Osteoblast (primary cell): ENCODE data around the gene AATK. TPM values are rescaled to one million over a fixed set of nuclear protein-coding genes. Genes with fewer than 3 reads are reported as not detected.
"Not testable (repeated sequence)": the region's sequence is repeated elsewhere in the genome, so short reads cannot be mapped to it uniquely, and the experiment has no call there.

Source experiments
- DNase-seq: peaks from one replicate; pipeline ENCODE4 v3.0.0; 2011; ENCODE audit warnings: low spot score, mixed read lengths; ENCODE audit not compliant: insufficient read length; ENCODE audit errors: missing footprints
- H2AFZ ChIP-seq: 2 replicates; pipeline ENCODE4 v1.6.0; 2011; ENCODE audit warnings: mild to moderate bottlenecking, low read length
- H3K27ac ChIP-seq: 2 replicates; pipeline ENCODE4 v1.5.1; 2011; ENCODE audit warnings: mild to moderate bottlenecking, low read depth, low read length, moderate library complexity
- H3K27me3 ChIP-seq: 2 replicates; pipeline ENCODE4 v1.6.0; 2012; ENCODE audit warnings: mild to moderate bottlenecking, control low read depth, inconsistent platforms, low read length, moderate library complexity; ENCODE audit not compliant: insufficient read depth
- H3K36me3 ChIP-seq: 2 replicates; pipeline ENCODE4 v1.5.1; 2011; ENCODE audit warnings: mild to moderate bottlenecking, low read length, control low read depth, moderate library complexity; ENCODE audit not compliant: insufficient read depth
- H3K4me1 ChIP-seq: 2 replicates; pipeline ENCODE4 v1.5.1; 2011; ENCODE audit warnings: mild to moderate bottlenecking, low read length, control low read depth, moderate library complexity; ENCODE audit not compliant: insufficient read depth
- H3K4me2 ChIP-seq: 2 replicates; pipeline ENCODE4 v1.6.0; 2011; ENCODE audit warnings: mild to moderate bottlenecking, low read length; ENCODE audit not compliant: insufficient read depth
- H3K4me3 ChIP-seq: fragments of 200-600 bp; sonication (generic); 3 replicates; pipeline ENCODE4 v1.5.1; 2012; ENCODE audit warnings: mild to moderate bottlenecking, low read length, inconsistent platforms; ENCODE audit not compliant: insufficient read depth
- H3K79me2 ChIP-seq: 2 replicates; pipeline ENCODE4 v1.6.0; 2012; ENCODE audit warnings: mild to moderate bottlenecking, low read length, control low read depth, inconsistent platforms; ENCODE audit not compliant: insufficient read depth
- H3K9me3 ChIP-seq: 2 replicates; pipeline ENCODE4 v1.5.1; 2011; ENCODE audit warnings: low read depth, low read length, control low read depth
- H4K20me1 ChIP-seq: 2 replicates; pipeline ENCODE4 v1.6.0; 2012; ENCODE audit warnings: mild to moderate bottlenecking, low read length, control low read depth; ENCODE audit not compliant: insufficient read depth
- total RNA-seq: library from RNA; depleted of rRNA; stranded (reverse); fragments of >200 nt; gene quantifications from 2 replicates; pipeline ENCODE4 v1.2.3, GENCODE V29; 2012
- TF ChIP-seq, protein P1 (sequence below): IDR thresholded peaks from 2 replicates; pipeline ENCODE4 v1.5.1; 2011; ENCODE audit warnings: mild to moderate bottlenecking, low read depth, low read length, moderate library complexity; ENCODE audit errors: extremely low read depth

The AATK gene
- total RNA-seq, 1 donor: under 0.01 TPM

GRCh38 chr17:81080019-81080418, 86.0 kb downstream of the AATK start:
- no peaks in the 10 kb centered on the region for H3K4me1 ChIP-seq
- H4K20me1 ChIP-seq: peaks cover 12% of the 10 kb centered on the region
- DNase-seq: no peak
- H3K9me3 ChIP-seq: no peaks in the 10 kb centered on the region
- H3K79me2 ChIP-seq: no peaks in the 10 kb centered on the region
- H3K27ac ChIP-seq: no peak overlapping the region
- no peak overlapping the region for H3K4me3 ChIP-seq
- TF ChIP-seq, protein P1, sequence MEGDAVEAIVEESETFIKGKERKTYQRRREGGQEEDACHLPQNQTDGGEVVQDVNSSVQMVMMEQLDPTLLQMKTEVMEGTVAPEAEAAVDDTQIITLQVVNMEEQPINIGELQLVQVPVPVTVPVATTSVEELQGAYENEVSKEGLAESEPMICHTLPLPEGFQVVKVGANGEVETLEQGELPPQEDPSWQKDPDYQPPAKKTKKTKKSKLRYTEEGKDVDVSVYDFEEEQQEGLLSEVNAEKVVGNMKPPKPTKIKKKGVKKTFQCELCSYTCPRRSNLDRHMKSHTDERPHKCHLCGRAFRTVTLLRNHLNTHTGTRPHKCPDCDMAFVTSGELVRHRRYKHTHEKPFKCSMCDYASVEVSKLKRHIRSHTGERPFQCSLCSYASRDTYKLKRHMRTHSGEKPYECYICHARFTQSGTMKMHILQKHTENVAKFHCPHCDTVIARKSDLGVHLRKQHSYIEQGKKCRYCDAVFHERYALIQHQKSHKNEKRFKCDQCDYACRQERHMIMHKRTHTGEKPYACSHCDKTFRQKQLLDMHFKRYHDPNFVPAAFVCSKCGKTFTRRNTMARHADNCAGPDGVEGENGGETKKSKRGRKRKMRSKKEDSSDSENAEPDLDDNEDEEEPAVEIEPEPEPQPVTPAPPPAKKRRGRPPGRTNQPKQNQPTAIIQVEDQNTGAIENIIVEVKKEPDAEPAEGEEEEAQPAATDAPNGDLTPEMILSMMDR: no peak
- H3K36me3 ChIP-seq: peaks cover 3% of the 10 kb centered on the region
- H3K4me2 ChIP-seq: no peak overlapping the region
- H3K27me3 ChIP-seq: no peaks in the 10 kb centered on the region
- no peak overlapping the region for H2AFZ ChIP-seq

DNA sequence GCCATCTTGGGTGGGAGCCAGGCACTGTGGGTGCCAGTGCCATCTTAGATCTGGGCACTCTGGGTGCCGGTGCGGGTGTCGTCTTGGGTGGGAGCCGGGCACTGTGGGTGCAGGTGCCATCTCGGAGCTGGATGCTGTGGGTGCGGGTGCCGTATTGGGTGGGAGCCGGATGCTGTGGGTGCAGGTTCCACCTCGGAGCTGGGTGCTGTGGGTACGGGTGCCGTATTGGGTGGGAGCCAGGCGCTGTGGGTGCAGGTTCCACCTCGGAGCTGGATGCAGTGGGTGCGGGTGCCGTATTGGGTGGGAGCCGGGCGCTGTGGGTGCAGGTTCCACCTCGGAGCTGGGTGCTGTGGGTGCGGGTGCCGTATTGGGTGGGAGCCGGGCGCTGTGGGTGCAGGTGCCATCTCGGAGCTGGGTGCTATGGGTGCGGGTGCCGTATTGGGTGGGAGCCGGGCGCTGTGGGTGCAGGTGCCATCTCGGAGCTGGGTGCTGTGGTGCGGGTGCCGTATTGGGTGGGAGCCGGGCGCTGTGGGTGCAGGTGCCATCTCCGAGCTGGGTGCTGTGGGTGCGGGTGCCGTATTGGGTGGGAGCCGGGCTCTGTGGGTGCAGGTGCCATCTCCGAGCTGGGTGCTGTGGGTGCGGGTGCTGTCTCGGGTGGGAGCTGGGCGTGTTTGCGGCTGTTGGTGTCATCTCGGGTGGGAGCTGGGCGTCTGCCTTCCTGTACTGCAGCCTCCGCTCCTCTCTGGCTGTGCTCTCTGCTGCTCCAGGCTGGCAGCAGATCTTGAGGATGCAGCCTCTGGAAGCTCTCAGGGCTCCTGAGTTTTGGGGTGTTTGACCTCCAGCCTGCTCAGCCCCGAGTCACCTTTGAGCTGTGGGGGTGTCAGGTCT, 87.8 kb downstream of the AATK start:
- H3K9me3 ChIP-seq, H3K27ac ChIP-seq, H3K4me3 ChIP-seq, H3K4me2 ChIP-seq, DNase-seq, H2AFZ ChIP-seq, H3K27me3 ChIP-seq, H3K36me3 ChIP-seq, H3K79me2 ChIP-seq, H3K4me1 ChIP-seq: not testable (repeated sequence)
- peaks cover 17% of the 10 kb centered on the region for H4K20me1 ChIP-seq

- H4K20me1 ChIP-seq: peaks cover 13% of the 10 kb centered on the region
- H3K4me1 ChIP-seq: no peaks in the 10 kb centered on the region
- H3K27ac ChIP-seq: no peak overlapping the region
- H3K36me3 ChIP-seq: peaks cover 3% of the 10 kb centered on the region
- peaks cover 2% of the 10 kb centered on the region for H3K79me2 ChIP-seq
- no peak overlapping the region for H3K4me3 ChIP-seq
- no peak overlapping the region for H2AFZ ChIP-seq
- DNase-seq: no peak
- no peaks in the 10 kb centered on the region for H3K9me3 ChIP-seq
- TF ChIP-seq, protein P1: no peak
- H3K27me3 ChIP-seq: no peaks in the 10 kb centered on the region
- no peak overlapping the region for H3K4me2 ChIP-seq
Observed at GRCh38 chr17:81076141-81076679, 89.8 kb downstream of the AATK start.

GRCh38 chr17:81075307-81075706, 90.7 kb downstream of the AATK start:
- no peaks in the 10 kb centered on the region for H3K4me1 ChIP-seq
- DNase-seq: no peak
- H3K4me3 ChIP-seq: no peak overlapping the region
- no peaks in the 10 kb centered on the region for H3K27me3 ChIP-seq
- H4K20me1 ChIP-seq: peaks cover 18% of the 10 kb centered on the region
- H3K79me2 ChIP-seq: peaks cover 2% of the 10 kb centered on the region
- H2AFZ ChIP-seq: no peak overlapping the region
- TF ChIP-seq, protein P1: no peak
- no peaks in the 10 kb centered on the region for H3K9me3 ChIP-seq
- no peak overlapping the region for H3K4me2 ChIP-seq
- no peak overlapping the region for H3K27ac ChIP-seq
- peaks cover 3% of the 10 kb centered on the region for H3K36me3 ChIP-seq
